GM12872 (cell line): Measurements from ENCODE around the gene PLCB4.
A peak's percentile ranks its signal among the peaks of the same experiment; 100 is the strongest.

Source experiments
- CTCF ChIP-seq: IDR thresholded peaks from 3 replicates; pipeline ENCODE4 v1.5.1; 2011; ENCODE audit warnings: low read depth, mild to moderate bottlenecking, low read length, moderate library complexity; ENCODE audit not compliant: insufficient read depth

The PLCB4 gene

GRCh38 chr20:9215539-9215938 is 146.7 kb downstream of the PLCB4 start:
- TF ChIP-seq CTCF, result peak; percentile 54; the same call in 1 of the 3 replicates

DNA sequence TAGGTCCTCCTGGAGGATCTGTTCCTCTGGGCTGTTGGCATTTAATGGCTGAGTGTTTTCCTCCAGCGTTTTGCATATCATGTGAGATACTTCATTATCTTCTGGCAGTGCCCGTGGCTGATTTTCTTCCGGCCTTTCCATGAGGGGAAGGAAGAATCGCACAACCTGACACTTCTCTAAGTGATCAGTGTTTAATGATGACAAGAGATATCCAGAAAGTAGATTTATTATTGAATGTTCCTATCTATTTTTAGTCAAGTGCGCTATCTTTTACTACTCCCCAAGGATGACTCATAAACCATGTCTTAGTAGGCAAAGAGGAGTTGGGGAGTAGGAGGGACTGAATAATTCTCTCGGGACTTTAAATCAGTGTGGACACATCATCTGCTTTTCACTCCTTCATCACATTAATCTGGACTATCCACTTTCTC is 149.7 kb downstream of the PLCB4 start:
- TF ChIP-seq CTCF, result no peak

GRCh38 chr20:9220874-9221547 is 152.1 kb downstream of the PLCB4 start:
- TF ChIP-seq CTCF, result no peak

DNA sequence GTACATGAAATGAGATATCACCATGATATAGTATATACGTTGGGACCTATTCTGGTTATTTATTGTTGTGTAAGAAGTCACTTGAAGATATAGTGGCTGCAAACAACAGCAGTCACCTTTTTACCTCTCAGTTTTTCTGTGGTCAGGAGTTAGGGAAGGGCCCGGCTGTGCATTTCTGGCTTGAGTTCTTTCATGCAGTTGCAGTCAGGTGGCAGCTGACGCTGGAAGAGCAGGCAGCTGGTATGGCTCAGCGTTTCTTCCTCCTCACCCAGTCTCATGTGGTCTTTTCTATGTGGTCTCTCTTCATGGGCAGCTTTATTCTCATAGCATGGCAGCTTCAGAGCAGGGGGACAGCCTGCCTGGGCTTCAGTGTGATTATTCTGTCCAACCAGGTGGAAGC is 154.4 kb downstream of the PLCB4 start:
- TF ChIP-seq CTCF, result no peak

DNA sequence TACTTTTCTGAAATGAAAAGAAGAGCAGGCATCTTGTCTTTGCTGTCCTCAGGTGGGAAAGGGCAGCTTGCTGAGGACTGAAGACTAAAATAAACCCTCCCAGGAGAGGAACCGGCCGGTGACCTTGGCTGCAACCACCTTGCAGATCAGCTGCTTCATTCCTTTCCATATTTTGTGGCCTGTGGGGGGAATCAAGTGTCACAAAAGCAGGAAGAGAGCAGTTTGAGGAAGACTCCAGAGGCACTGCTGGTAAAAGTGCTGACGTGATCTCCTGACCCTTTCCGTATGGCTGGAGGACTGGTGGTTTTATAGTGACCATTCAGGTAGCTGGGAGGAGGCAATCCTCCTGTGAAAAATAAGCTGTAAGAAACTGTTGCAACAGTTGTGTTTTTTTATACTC is 157.0 kb downstream of the PLCB4 start:
- no peak for TF ChIP-seq CTCF

DNA sequence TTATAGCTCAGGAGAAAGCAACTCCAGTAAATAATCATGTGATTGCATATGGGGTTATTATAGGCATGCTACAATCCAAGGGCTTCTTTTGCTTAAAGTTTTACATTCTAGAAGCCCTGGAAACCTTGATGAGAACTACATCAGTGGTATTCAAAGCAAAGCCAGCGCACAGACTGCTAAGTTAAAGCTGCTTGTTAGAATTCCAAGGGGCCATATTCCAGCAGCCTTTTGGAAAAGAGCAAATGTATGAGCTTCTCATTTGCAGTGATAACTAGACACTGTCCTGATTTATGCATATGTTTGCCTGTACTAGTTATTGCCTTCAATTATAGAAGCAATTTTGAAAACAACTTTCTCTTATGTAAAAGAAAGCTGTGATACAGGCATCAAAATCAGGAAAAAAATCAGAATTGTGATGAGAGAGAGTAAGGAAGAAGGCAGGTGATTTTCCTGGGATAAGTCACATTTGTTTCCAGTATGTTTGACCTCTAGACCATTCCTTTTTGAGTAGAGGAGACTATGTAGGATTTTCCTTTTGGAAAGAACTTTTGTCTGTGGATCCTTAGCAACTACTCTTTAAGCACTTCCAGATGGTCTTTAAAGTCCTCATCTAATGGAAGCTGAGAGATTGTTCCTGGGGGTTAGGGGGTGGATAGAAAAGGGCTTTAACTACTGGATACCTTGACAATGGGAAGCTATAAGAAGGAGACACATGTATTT is 159.2 kb downstream of the PLCB4 start:
- no peak for TF ChIP-seq CTCF

- no peak for TF ChIP-seq CTCF
Observed at GRCh38 chr20:9228774-9229450, 160.0 kb downstream of the PLCB4 start.
